GM19455 (cell line): ENCODE data around the gene AUH.

ENCODE experiments used
- ATAC-seq: cut with Tn5 transposase; IDR thresholded peaks from one replicate; pipeline ENCODE4 v1.9.1; 2021; ENCODE audit not compliant: unreplicated experiment

The AUH gene

GRCh38 chr9:91191411-91192380 is 170.0 kb downstream of the AUH start:
- no peak for ATAC-seq

- ATAC-seq, result no peak
Observed at GRCh38 chr9:91190062-91190461, 171.7 kb downstream of the AUH start.

GRCh38 chr9:91188719-91189590 is 172.8 kb downstream of the AUH start:
- no peak for ATAC-seq

- no peak for ATAC-seq
Observed at GRCh38 chr9:91187965-91188344, 173.8 kb downstream of the AUH start.

GRCh38 chr9:91187311-91187964 is 174.3 kb downstream of the AUH start:
- no peak for ATAC-seq

GRCh38 chr9:91186632-91187108 is 175.0 kb downstream of the AUH start:
- no peak for ATAC-seq

- no peak for ATAC-seq
Observed at GRCh38 chr9:91185193-91185886, 176.4 kb downstream of the AUH start.

GRCh38 chr9:91182429-91183225 is 179.1 kb downstream of the AUH start:
- ATAC-seq, result no peak

GRCh38 chr9:91181541-91181940 is 180.2 kb downstream of the AUH start:
- ATAC-seq, result no peak

GRCh38 chr9:91180930-91181268 is 180.8 kb downstream of the AUH start:
- no peak for ATAC-seq

- no peak for ATAC-seq
Observed at GRCh38 chr9:91180240-91180929, 181.3 kb downstream of the AUH start.

GRCh38 chr9:91179237-91180138 is 182.2 kb downstream of the AUH start:
- ATAC-seq, result no peak

- no peak for ATAC-seq
Observed at GRCh38 chr9:91178281-91179236, 183.2 kb downstream of the AUH start.

- no peak for ATAC-seq
Observed at GRCh38 chr9:91177661-91178280, 183.9 kb downstream of the AUH start.

- ATAC-seq, result no peak
Observed at GRCh38 chr9:91177081-91177480, 184.6 kb downstream of the AUH start.

- no peak for ATAC-seq
Observed at GRCh38 chr9:91176426-91176825, 185.3 kb downstream of the AUH start.

- ATAC-seq, result no peak
Observed at GRCh38 chr9:91174772-91175171, 186.9 kb downstream of the AUH start.
